H9 (cell line): Measurements from ENCODE around the gene GPATCH1. TPM values are rescaled to one million over a fixed set of nuclear protein-coding genes. Genes with fewer than 3 reads are reported as not detected.

ENCODE experiments used
- DNase-seq: peaks from one replicate; pipeline ENCODE4 v3.0.0-alpha.2; 2017
- H2AFZ ChIP-seq: one replicate; pipeline ENCODE4 v1.6.1; 2013; ENCODE audit warnings: mild to moderate bottlenecking, low read length, control low read depth, moderate library complexity
- H2AK5ac ChIP-seq: 2 replicates; pipeline ENCODE4 v1.6.1; 2013; ENCODE audit warnings: low read length, control low read depth, mixed read lengths; ENCODE audit not compliant: insufficient read length
- H2BK120ac ChIP-seq: one replicate; pipeline ENCODE4 v1.6.1; 2013; ENCODE audit warnings: low read depth, mild to moderate bottlenecking, low read length, control low read depth, inconsistent platforms; ENCODE audit not compliant: poor library complexity, severe bottlenecking
- H2BK12ac ChIP-seq: 2 replicates; pipeline ENCODE4 v1.6.1; 2013; ENCODE audit warnings: low read length, control low read depth, mixed read lengths, low read depth; ENCODE audit not compliant: insufficient read length
- H2BK15ac ChIP-seq: 2 replicates; pipeline ENCODE4 v1.6.1; 2013; ENCODE audit warnings: low read depth, low read length, control low read depth
- H2BK20ac ChIP-seq: one replicate; pipeline ENCODE4 v1.6.1; 2013; ENCODE audit warnings: low read depth, mild to moderate bottlenecking, low read length, control low read depth, inconsistent platforms; ENCODE audit not compliant: poor library complexity, severe bottlenecking
- H2BK5ac ChIP-seq: 2 replicates; pipeline ENCODE4 v1.6.1; 2013; ENCODE audit warnings: low read length, control low read depth, mixed read lengths; ENCODE audit not compliant: insufficient read length
- H3K14ac ChIP-seq: 2 replicates; pipeline ENCODE4 v1.6.1; 2013; ENCODE audit warnings: low read length, control low read depth; ENCODE audit not compliant: insufficient read depth
- H3K18ac ChIP-seq: 2 replicates; pipeline ENCODE4 v1.6.1; 2013; ENCODE audit warnings: low read depth, mild to moderate bottlenecking, mixed read lengths, low read length, control low read depth; ENCODE audit not compliant: insufficient read length
- H3K23ac ChIP-seq: 2 replicates; pipeline ENCODE4 v1.6.1; 2013; ENCODE audit warnings: low read length, control low read depth, mixed read lengths, low read depth; ENCODE audit not compliant: insufficient read length
- H3K23me2 ChIP-seq: 2 replicates; pipeline ENCODE4 v1.6.1; 2013; ENCODE audit warnings: low read depth, mild to moderate bottlenecking, mixed read lengths, low read length, control low read depth; ENCODE audit not compliant: insufficient read length, poor library complexity, severe bottlenecking
- H3K27ac ChIP-seq: 2 replicates; pipeline ENCODE4 v1.5.1; 2013; ENCODE audit warnings: low read length, control low read depth, mixed read lengths, low read depth; ENCODE audit not compliant: insufficient read length
- H3K27me3 ChIP-seq: 2 replicates; pipeline ENCODE4 v1.6.1; 2013; ENCODE audit warnings: low read length, control low read depth, inconsistent platforms; ENCODE audit not compliant: insufficient read depth
- H3K4ac ChIP-seq: 2 replicates; pipeline ENCODE4 v1.6.1; 2013; ENCODE audit warnings: low read depth, mild to moderate bottlenecking, control low read depth, inconsistent platforms, low read length, moderate library complexity
- H3K4me1 ChIP-seq: 2 replicates; pipeline ENCODE4 v1.6.1; 2013; ENCODE audit warnings: low read length, control low read depth, inconsistent platforms; ENCODE audit not compliant: insufficient read depth
- H3K4me2 ChIP-seq: 2 replicates; pipeline ENCODE4 v1.6.1; 2013; ENCODE audit warnings: low read length, control low read depth, mixed read lengths; ENCODE audit not compliant: insufficient read length, insufficient read depth
- H3K56ac ChIP-seq: 2 replicates; pipeline ENCODE4 v1.6.1; 2013; ENCODE audit warnings: low read depth, mild to moderate bottlenecking, mixed read lengths, low read length, control low read depth; ENCODE audit not compliant: insufficient read length
- H3K79me1 ChIP-seq: 2 replicates; pipeline ENCODE4 v1.6.1; 2013; ENCODE audit warnings: low read depth, mild to moderate bottlenecking, moderate library complexity, low read length, control low read depth, inconsistent platforms; ENCODE audit not compliant: insufficient read depth, poor library complexity, severe bottlenecking
- H3K79me2 ChIP-seq: 2 replicates; pipeline ENCODE4 v1.6.1; 2013; ENCODE audit warnings: low read length, control low read depth, inconsistent platforms; ENCODE audit not compliant: insufficient read depth
- H3K9ac ChIP-seq: 2 replicates; pipeline ENCODE4 v1.6.1; 2013; ENCODE audit warnings: low read length, control low read depth, mixed read lengths; ENCODE audit not compliant: insufficient read length; ENCODE audit errors: extremely low read depth
- H3K9me3 ChIP-seq: one replicate; pipeline ENCODE4 v1.6.1; 2013; ENCODE audit warnings: low read depth, low read length, inconsistent platforms; ENCODE audit not compliant: control insufficient read depth
- H3T11ph ChIP-seq: one replicate; pipeline ENCODE4 v1.6.1; 2013; ENCODE audit warnings: mild to moderate bottlenecking, low read length, control low read depth, inconsistent platforms
- H4K20me1 ChIP-seq: one replicate; pipeline ENCODE4 v1.6.1; 2013; ENCODE audit not compliant: control insufficient read depth, insufficient read length, insufficient read depth
- H4K5ac ChIP-seq: 2 replicates; pipeline ENCODE4 v1.6.1; 2013; ENCODE audit warnings: low read depth, mild to moderate bottlenecking, mixed read lengths, low read length, control low read depth; ENCODE audit not compliant: insufficient read length
- H4K8ac ChIP-seq: replicated peaks from 2 replicates; pipeline ENCODE4 v1.6.1; 2013; ENCODE audit warnings: low read length, control low read depth, mixed read lengths, low read depth; ENCODE audit not compliant: insufficient read length
- H4K91ac ChIP-seq: 2 replicates; pipeline ENCODE4 v1.6.1; 2013; ENCODE audit warnings: low read depth, mild to moderate bottlenecking, moderate library complexity, mixed read lengths, low read length, control low read depth; ENCODE audit not compliant: insufficient read length
- H3K27ac Mint-ChIP-seq, 3 experiments: 2 replicates in 2 of 3; 3 replicates in 1 of 3; pipeline ENCODE4 v1.8.0; 2020 to 2021; ENCODE audit warnings: mixed read lengths in 3 of 3, mild to moderate bottlenecking in 1 of 3, moderate library complexity in 1 of 3
- H3K27me3 Mint-ChIP-seq: 2 replicates; pipeline ENCODE4 v1.8.0; 2021; ENCODE audit warnings: low read depth, mild to moderate bottlenecking, moderate library complexity, mixed read lengths
- H3K36me3 Mint-ChIP-seq, 3 experiments: 2 replicates in 2 of 3; 3 replicates in 1 of 3; pipeline ENCODE4 v1.8.0; 2020 to 2021; ENCODE audit warnings: low read depth in 3 of 3, mixed read lengths in 3 of 3; ENCODE audit not compliant: insufficient read depth in 1 of 3
- H3K4me1 Mint-ChIP-seq, 2 experiments: 2 replicates each; pipeline ENCODE4 v1.8.0; 2020; ENCODE audit warnings: mixed read lengths in 2 of 2
- H3K4me3 Mint-ChIP-seq, 2 experiments: 2 replicates in 1 of 2; 3 replicates in 1 of 2; pipeline ENCODE4 v1.8.0; 2020 to 2021; ENCODE audit warnings: mild to moderate bottlenecking in 2 of 2, mixed read lengths in 2 of 2, moderate library complexity in 1 of 2
- H3K9me3 Mint-ChIP-seq, 2 experiments: 2 replicates in 1 of 2; 3 replicates in 1 of 2; pipeline ENCODE4 v1.8.0; 2020; ENCODE audit warnings: mild to moderate bottlenecking in 2 of 2, mixed read lengths in 2 of 2, moderate library complexity in 1 of 2
- CTCF ChIP-seq: fragments of 200-600 bp; sonication (generic); conservative IDR thresholded peaks from 3 replicates; pipeline ENCODE4 v1.8.0; 2021; ENCODE audit warnings: antibody characterized with exemption, mild to moderate bottlenecking
- WGBS: extraction: QIAGEN DNeasy Blood & Tissue Kit; methylation state at CpG from one replicate; pipeline ENCODE4 v1.1.7; 2013; ENCODE audit warnings: missing lambda C conversion rate, low lambda C conversion rate, mixed read lengths; ENCODE audit not compliant: insufficient read length; ENCODE audit errors: extremely low coverage; 5-methylcytosine and 5-hydroxymethylcytosine counted together
- total RNA-seq: library from RNA; stranded (reverse); gene quantifications from 2 replicates; pipeline ENCODE4 v1.2.1, GENCODE V29; 2021

Gene GPATCH1
- total RNA-seq, 1 experiment from 2014 or later: 11.7 TPM

- Histone ChIP-seq H3K4me1 (no peaks in the 10 kb centered on the region), H3K27me3 (no peaks in the 10 kb centered on the region), H2BK20ac (no peak overlapping the region), H2BK15ac (no peak overlapping the region), H3K79me2 (no peaks in the 10 kb centered on the region), H3K4ac (no peak overlapping the region), H2AK5ac (no peak overlapping the region), H3K4me2 (no peak overlapping the region), H3T11ph (no peak overlapping the region), H3K23ac (no peak overlapping the region), H2AFZ (no peak overlapping the region), H4K91ac (no peak overlapping the region), H4K20me1 (no peaks in the 10 kb centered on the region), H2BK120ac (no peak overlapping the region), H3K56ac (no peak overlapping the region), H2BK5ac (no peak overlapping the region), H4K8ac (no peak overlapping the region), H3K18ac (no peak overlapping the region), H3K27ac (no peak overlapping the region), H4K5ac (no peak overlapping the region), H2BK12ac (no peak overlapping the region), H3K23me2 (no peaks in the 10 kb centered on the region), H3K9me3 (no peaks in the 10 kb centered on the region), H3K14ac (no peak overlapping the region), H3K79me1 (no peaks in the 10 kb centered on the region), H3K9ac (no peak overlapping the region)
- TF ChIP-seq CTCF: no peak
- no CpG with 5 or more reads among the region's 10 CpGs for WGBS
- no peak for DNase-seq
- Mint-ChIP-seq H3K4me3 (no peak overlapping the region), H3K36me3 (peaks cover 7 to 41% (median 26%) of the 10 kb centered on the region in 3 experiments; a peak in 6 of 7 replicates), H3K27me3 (no peaks in the 10 kb centered on the region), H3K9me3 (no peaks in the 10 kb centered on the region), H3K4me1 (peaks cover 0 to 4% of the 10 kb centered on the region in 2 experiments; a peak in 2 of 4 replicates), H3K27ac (peak overlapping the region in 2 of 3 experiments; percentile 22 to 53; a peak in 3 of 7 replicates)
Measured at GRCh38 chr19:33124207-33125098, 43.5 kb downstream of the GPATCH1 start.
